Activated CD8-positive, alpha-beta memory T cell treated with anti-CD3 and anti-CD28 coated beads, Interleukin-2, amount 50 U/mL, for 24 hours (primary cell): Measurements from ENCODE around the gene CYP1A2.
"Not testable (repeated sequence)": the region's sequence is repeated elsewhere in the genome, so short reads cannot be mapped to it uniquely, and the experiment has no call there.

Experiments
- DNase-seq: peaks from one replicate; pipeline ENCODE4 v3.0.0-alpha.2; 2020; ENCODE audit errors: extremely low read depth

CYP1A2 gene

DNA sequence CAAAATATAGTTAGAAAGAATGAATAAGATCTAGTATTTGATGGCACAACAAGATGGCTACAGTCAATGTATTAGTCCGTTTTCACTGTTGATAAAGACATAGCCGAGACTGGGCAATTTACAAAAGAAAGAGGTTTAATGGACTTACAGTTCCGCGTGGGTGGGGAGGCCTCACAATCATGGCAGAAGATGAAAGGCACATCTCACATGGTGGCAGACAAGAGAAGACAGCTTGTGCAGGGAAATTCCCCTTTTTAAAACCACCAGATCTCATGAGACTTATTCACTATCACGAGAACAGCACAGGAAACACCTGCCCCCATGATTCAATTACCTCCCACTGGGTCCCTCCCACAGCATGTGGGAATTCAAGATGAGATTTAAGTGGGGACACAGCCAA is 10.4 kb upstream of the CYP1A2 start:
- not testable (repeated sequence) for DNase-seq

DNA sequence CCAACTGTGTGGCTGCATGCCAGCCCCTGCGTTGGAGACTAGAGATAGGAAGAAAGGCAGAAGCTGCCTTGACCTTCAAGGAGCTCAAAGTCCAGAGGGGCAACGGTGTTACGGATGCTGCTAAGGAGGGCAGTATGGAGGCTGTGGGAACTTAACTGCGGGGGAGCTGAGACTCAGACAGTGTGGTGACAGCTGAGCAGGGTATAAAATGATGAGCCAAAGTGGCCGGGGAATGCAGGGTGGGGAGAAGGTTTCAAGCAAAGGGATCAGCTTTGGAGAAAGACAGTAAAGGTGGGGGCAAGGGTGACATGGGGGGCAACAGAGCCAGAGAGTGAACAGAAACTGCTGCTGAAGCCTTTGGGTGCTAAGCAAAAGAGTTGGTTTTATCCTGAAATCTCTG is 6.2 kb upstream of the CYP1A2 start:
- DNase-seq: no peak

DNA sequence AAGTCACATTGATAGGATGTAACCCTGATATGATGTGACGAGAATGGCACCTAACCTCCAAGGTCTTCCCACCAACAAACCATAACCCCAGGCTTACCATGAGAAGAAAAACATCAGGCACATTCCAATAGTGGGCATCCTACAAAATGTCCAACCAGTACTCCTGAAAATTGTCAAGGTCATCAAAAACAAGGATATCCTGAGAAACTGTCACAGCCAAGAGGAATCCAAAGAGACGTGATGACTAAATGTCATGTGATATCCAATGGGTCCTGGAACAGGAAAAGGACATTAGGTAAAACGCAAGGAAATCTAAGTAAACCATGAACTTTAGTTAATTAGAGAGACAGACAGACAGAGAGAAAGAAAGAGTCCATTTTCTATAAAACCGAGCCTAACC is 2.3 kb upstream of the CYP1A2 start:
- no peak for DNase-seq

DNA sequence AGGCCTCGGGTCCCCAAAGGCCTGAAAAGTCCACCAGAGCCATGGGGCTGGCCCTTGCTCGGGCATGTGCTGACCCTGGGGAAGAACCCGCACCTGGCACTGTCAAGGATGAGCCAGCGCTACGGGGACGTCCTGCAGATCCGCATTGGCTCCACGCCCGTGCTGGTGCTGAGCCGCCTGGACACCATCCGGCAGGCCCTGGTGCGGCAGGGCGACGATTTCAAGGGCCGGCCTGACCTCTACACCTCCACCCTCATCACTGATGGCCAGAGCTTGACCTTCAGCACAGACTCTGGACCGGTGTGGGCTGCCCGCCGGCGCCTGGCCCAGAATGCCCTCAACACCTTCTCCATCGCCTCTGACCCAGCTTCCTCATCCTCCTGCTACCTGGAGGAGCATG is 1.2 kb downstream of the CYP1A2 start:
- no peak for DNase-seq

DNA sequence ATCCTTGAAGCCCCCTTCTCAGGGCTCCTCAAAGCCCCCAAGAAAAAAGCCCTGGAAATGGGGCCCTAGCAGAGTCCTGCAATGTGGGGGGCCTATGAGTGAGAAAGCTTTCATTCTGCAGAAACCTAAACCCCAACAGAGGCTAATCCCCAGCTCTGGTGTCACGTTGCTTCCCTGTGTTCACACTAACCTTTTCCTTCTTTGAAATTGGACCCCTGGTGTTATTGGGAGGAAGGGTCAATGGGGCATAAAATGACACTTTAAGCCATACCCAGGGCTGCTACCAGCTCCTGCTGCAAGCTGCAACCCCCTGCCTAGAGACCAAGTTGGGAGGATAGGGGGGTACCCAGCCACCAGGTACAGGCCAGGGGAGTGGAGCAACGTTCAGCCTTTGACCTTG is 2.1 kb downstream of the CYP1A2 start:
- DNase-seq: no peak

DNA sequence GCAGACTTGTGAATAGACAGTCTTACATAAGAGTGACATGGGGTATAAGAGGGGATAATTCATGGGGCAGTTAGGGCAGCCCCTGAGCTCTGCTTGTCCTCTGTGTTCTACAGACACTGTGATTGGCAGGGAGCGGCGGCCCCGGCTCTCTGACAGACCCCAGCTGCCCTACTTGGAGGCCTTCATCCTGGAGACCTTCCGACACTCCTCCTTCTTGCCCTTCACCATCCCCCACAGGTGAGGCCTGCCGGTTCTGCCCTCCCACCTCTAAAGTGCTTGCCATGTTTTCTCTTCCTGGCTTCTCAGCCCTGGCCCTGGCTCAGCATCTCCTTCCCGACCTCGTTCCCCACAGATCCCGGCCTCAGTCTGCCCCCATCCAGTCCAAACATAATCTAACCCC is 3.4 kb downstream of the CYP1A2 start:
- no peak for DNase-seq

DNA sequence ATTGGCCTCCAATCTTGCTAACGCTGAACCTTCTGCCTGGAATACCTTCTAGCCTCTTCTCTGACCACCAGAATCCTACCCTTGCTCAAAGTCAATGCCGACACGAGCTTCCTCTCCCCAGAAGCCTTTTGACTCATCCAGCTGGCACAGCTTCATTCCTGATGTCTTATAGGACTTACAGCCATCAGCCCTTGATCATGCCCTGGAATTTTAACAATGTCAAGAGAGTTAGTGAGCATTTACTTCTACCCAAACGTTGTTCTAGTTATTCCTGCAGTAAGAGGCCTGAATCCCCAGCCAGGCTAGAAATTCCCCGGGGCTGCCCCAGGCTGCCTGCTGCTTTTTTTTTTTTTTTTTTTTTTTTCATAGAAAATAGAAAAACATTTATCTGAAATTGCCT is 3.9 kb downstream of the CYP1A2 start:
- no peak for DNase-seq

DNA sequence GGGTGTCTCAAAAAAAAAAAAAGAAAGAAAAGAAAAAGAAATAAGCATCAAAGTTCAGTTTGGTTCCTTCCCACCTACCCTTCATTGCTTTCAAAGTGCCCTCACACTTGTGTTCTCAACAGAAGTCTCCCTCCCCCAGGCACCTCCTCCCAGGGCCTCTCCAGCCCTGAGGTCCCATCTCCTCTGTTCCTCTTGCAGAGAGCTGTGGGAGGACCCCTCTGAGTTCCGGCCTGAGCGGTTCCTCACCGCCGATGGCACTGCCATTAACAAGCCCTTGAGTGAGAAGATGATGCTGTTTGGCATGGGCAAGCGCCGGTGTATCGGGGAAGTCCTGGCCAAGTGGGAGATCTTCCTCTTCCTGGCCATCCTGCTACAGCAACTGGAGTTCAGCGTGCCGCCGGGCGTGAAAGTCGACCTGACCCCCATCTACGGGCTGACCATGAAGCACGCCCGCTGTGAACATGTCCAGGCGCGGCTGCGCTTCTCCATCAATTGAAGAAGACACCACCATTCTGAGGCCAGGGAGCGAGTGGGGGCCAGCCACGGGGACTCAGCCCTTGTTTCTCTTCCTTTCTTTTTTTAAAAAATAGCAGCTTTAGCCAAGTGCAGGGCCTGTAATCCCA is 6.1 kb downstream of the CYP1A2 start:
- no peak for DNase-seq

DNA sequence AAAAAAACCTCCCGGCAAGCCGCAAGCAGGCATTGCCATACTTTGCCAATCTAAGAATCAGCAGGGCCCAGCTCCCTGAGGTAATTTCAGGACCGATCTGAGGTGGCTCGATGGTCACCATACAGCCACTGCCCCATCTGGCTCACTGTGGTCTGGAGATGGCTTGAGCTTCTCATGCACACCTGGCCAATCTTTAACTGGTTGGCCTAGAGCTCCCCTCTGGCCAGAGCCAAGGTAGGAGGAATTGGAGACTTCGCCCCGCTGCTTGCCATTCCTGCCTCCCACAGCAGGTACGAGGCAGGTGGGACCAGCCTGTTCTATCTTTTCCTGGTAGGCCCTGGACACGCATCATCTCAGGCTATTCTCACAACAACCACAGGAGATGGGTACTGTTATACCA is 10.1 kb downstream of the CYP1A2 start:
- DNase-seq: no peak

DNA sequence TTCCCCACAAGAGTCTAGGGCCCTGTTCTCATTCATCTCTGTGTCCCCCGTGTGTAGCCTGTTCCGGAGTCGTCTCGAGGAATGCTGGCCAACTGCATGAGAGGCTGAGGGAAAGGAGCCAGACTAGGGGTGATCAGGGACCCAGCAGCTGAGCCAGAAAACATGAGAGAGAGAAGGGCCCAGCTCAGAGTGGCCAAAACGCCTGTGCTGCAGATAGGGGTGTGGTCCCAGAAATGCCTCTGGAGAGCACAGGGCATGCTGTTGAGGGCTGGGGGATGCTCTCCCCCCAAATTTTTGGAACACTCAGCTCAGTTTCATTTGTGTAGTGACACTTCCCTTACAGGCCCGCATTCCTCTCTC is 14.1 kb downstream of the CYP1A2 start:
- DNase-seq: no peak

DNA sequence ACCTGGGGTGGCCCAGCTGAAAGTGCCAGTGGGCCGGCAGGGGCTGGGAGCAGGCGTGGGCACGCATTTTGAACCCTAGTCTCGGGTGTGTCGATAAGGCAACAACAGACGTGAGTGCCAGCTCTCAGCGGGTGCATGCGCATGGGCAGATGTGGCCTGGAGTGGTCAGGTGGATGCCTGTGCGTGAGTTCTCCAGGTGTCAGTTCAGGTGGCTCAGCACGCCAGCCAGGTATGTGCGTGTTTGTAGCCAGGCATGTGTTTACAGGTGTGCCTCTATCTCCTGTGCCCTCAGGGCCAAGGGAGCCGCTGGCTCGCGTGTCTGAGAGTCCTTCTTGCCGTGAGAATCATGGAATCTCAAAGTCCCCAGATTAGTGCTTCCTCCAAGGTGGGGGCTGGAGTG is 14.8 kb downstream of the CYP1A2 start:
- no peak for DNase-seq

DNA sequence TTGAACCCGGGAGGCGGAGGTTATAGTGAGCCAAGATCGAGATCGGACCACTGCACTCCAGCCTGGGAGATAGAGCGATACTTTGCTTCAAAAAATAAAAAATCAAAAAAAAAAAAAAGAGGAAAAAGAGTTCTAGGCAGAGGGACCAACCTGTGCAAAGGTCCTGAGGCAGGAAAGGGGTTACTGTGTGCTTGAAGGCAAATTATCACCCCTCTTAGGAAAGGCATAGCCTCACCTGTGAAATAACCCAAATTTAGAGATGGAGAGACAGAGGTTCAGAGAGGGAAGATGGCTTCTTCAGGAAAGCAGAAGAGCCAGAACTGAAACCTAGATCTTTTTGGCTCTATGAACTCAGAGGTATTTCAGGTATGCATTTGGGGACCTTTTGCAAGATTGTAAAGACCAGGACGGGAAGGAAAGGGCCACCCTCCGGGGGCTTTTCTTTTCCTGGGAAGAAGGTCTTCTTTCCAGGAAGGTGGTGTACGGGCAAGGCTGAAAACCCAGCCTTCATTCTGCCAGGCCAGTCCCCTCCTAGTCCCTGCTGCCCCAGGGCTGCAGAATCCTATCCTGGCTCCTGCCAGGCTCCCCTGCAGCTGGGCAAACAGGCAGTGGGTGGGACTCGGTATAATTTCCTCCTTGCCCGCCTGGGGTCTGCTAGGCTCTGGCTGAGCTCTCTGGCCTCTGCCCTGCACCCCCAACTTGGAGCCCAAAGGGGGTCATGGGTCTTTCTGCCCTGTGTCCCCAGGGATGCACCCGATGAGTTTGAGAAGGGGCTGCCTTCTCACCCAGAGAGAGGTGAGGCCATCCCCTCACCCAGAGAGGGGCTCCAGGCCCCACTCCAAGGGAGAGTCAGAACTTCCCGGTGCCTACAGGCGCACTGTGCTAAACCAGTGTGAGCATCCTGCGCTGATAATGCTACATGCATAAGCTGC is 18.8 kb downstream of the CYP1A2 start:
- no peak for DNase-seq

DNA sequence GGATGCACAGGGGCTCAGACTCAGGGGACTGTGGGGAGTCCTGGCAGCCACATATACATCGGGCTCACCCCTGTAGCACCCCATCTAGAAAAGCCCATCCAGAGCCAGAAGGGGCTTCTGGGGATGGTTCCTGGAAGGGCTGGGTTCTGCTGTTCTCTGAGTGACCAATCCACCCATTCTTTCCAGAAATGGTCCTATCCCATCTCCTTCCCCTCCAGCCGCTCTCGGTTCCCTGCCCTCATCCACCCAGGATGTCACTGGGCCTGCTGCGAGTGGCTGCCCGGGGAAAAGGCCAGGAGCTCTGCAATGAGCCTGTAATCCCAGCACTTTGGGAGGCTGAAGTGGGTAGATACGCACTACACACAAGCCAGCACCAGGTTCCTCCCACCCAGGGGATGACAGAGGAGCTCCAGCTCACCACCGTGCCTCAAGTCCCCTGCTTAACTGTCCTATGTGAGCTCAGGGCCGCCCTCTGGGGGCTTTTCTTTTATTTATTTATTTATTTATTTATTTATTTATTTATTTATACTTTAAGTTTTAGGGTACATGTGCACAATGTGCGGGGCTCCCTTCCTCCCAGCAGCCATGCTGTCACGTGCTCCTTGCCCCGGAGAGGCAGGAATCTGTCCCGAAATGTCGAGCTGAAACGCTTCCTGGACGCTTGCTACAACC is 19.6 kb downstream of the CYP1A2 start:
- no peak for DNase-seq

DNA sequence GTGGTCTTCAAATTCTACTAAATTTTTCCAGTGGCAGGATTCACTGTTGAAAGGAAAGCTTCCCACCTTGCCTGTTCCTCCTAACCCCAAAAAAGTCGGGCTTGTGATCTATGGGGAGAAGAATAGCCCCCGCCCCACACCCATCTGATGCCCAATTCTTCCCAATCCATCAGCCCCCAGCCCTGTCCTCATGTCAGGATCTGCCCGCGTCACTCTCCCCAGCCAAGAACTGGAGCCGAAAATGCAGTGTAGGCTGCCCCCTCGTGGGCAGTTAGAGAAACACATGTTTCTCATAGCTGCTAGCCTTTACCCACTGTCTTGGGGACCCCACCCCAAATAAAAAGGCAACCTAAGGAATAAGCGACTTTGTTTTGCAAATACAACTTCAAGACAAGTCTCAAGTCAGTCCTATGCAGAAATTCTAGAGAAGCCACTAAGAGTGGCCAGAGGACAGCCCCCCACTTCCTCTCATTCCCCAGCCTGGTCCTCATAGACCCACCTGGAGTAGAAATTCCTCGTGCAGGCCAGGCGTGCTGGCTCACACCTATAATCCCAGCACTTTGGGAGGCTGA is 20.2 kb downstream of the CYP1A2 start:
- DNase-seq: no peak

DNA sequence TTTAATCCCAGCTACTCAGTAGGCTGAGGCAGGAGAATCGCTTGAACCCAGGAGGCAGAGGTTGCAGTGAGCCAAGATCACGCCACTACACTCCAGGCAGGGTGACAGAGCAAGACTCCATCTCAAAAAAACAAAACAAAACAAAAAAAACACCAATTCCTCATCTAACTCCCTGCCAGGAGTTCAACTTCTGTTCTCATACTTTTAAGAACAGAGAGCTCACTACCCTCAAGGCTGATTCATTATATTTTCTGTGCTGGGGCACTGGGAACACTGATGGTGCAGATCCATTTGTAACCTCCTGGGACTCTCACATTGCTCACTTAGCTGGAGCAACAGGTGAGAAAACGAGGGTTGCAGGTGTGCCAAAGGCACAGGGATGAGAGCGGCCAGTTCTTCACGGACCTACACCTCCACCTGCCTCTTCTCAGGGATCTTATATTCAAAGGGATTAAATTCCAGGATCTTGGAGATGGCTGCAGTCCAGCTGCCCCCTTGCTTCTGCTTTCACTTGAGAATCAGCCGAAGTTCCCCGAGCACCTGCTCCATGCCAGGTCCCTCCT is 20.9 kb downstream of the CYP1A2 start:
- DNase-seq: no peak

DNA sequence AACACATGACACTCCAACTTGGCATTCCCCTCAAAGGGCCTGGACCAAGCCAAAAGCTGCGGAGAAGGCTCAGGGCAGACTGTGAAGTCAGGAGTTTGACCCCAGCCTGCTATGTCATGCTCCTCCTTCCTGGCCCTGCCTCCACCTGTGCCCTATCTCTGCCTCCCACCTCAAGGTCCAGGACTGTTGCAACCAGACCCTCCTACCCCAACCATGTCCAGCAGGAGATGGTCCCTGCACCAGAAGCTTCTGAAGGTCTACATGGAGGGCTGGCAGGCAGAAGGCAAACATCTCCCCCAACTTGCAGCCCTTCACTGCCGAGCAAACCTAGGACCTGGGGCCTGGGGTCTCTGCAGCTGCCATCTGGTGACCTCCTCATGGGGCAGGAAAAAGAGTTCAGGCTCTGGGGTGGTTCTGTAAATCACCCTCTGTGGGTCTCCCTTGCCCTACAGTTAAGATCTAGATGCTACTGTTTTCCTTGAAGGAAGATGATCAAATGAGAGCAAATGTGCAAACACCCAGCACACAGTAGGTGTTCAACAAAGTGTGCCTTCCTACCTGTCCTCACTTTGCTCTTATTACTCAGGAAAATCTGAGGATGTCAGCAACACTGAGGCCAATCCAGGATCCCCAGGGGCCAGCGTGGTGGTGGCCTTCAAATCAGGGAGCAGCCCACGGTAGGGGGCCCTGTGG is 21.7 kb downstream of the CYP1A2 start:
- no peak for DNase-seq

DNA sequence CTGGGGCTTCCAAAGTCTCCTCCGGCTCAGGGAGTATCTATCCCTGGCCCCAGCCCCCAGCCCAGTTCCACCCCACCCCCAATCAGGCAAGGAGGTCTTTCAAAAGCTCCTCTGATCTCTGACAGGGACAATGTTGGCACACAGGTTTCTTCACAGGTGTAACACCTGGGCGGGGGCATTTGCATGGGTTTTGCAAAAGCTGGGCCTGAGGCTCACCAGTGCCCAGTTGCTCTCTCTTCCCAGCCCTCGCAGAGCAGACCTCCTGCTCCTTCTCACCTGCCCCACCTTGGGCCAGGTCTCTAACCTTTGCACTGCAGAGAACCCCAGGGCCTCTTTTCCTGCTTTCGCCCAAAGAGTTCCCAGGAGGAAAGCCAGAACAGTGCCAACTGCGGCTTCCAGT is 24.7 kb downstream of the CYP1A2 start:
- no peak for DNase-seq

DNA sequence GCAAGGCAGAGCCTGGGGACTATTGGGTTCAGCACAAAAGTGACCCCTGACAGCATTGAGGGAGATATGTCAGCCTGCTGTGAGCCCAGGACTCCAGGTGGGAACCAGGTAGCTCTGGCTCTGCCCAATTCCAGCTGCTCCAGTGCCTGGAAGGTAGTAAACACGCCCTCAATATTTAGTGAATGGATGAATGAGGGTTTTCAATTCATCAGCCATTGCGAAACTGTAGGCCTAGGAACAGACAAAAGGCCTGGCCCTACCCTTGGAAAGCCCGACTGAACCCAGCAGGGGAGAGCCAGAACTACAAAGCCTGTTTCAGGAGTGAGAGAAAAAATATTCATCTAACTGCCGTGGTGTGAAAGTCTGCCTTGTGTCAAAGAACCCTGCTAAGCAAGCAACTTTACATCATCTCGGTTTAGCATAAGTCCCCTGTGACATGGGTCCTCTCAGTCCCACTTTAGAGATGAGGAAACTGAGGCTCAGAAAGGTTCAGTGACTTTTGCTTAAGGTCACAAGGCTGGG is 25.1 kb downstream of the CYP1A2 start:
- DNase-seq: no peak

DNA sequence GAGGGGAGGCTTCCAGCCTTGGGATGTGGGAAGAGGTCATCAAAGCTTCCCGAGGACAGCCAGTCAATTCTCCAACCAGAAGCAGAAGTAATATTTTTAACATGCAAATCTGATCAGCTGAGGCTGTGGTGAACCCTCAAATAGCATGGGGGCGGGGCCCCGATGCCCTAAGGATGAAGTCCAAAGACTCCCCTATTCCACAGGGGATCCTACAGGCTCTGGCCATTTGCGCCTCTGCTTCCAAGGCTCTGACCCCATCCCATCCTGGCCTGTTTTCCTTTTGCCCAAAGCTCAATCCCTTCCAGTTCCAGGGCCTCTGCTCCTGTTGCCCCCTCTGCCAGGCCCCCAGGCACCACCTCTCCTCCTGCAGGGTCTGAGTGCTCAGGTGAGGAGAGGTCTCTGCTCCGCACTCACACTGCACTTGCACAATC is 26.5 kb downstream of the CYP1A2 start:
- no peak for DNase-seq

DNA sequence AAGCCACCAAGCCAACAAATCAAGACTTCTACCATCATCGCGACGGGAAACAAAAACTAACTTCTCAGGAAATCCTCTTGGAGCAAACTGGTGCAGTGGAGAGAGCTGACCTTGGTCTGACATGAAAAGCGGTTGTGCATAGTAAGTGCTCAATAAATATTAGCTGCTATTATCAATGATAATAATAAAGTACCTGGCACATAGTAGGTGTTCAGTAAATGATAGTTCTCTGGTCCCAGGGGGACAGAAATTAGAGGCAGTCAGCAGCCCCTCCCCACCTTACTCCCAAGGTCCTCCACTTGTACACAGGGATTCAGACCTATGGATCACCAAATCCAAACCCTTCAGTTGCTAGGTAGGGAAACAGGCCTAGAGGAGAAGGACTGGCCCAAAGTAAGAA is 27.2 kb downstream of the CYP1A2 start:
- DNase-seq: no peak
